ENCODE data around the gene FBXO3.

DNA sequence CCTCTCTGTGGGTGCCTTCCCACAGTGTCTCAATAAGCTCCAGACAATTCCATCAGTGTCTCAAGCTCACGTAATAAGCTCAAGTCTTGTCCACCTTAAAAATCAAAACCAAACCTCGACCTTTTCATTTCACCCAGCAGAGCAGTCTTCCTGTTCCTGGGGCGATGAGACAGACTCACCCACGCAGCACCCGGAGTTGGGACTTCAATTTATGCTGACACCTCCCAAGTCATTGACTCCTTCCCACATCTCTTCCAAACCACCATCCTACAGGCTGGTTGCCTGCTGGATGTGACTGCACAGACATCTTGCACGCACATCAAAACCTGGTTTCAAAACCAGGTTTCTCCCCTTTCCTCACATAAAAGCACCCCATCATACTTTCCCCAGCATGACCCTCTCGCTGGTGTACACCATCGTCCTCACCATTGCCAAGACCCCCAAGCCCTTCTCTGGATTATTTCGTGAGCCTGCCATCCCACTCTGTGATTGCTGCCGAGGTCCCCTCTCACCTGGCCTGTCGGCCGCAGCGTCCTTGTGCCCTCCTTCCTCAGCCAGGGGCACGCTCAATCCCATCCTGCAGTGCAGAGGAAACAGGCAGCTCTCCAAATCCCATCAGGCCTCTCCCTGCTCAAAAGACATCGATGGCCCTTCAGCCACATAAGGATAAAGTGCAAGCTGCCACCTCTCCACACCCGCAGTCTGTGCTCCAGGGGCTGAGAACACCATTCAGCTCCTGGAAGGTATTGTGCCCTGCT, 45.1 kb upstream of the FBXO3 start:
- TF ChIP-seq EZH2 (IDR thresholded peaks at IDR 0.05; ENCODE audit: insufficient read depth, poor library complexity, severe bottlenecking) (no peak), EZH2phosphoT487 (IDR thresholded peaks at IDR 0.05; ENCODE audit: insufficient read depth, low read depth) (no peak)
